ENCODE data around the gene FUZ. TPM values are rescaled to one million over a fixed set of nuclear protein-coding genes. Genes with fewer than 3 reads are reported as not detected.
A peak's percentile ranks its signal among the peaks of the same experiment; 100 is the strongest.

The FUZ gene
- total and polyA plus RNA-seq, 2 donors (not counting 1 experiment from before 2014, with no cell fraction given): 30.2 to 31.5 TPM

DNA sequence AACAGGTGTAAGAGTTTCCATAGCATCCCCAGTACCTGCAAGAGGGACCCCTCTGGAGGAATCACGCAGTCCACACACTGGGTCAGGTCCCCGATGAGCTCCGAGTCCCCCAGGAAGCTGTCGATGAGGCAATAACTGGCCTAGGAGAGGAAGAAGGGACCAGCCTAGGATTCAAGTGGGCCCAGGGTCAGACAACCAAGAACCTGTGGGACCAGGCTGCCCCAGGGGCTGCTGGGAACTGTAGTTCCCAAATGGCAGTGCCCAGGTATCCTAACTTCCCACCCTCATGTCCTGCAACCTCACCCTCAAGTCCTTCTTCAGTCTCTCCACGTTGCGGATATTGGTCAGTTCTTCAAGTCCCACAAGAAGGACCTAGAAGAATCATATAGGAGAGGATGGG, 1.8 kb downstream of the FUZ start:
- Histone ChIP-seq H3K9ac (ENCODE audit: low read length) (no peak overlapping the region), H3K27me3 (replicated peaks in 1 of 4; ENCODE audit: control extremely low read depth in 1 of 4, control insufficient read depth in 3 of 4, insufficient read depth in 4 of 4, low read length in 3 of 4) (no peaks in the 10 kb centered on the region), H4K20me1 (ENCODE audit: control insufficient read depth, insufficient read depth, low read length, poor library complexity, severe bottlenecking) (no peaks in the 10 kb centered on the region), H3K79me2 (ENCODE audit: control insufficient read depth, insufficient read depth, low read length) (peaks cover 3% of the 10 kb centered on the region), H3K36me3 (replicated peaks in 1 of 2; ENCODE audit: control extremely low read depth in 1 of 2, control insufficient read depth in 1 of 2, extremely low read depth in 1 of 2, insufficient read depth in 2 of 2, low read length in 1 of 2) (peaks cover 0 to under 1% of the 10 kb centered on the region in 2 experiments), H3K4me2 (replicated peaks; ENCODE audit: low read depth, low read length, poor library complexity, severe bottlenecking) (no peak overlapping the region), H2AFZ (ENCODE audit: insufficient read depth, low read depth, low read length, poor library complexity, severe bottlenecking) (no peak overlapping the region), H3K4me1 (ENCODE audit: control insufficient read depth in 2 of 2, insufficient read depth in 2 of 2, low read length in 2 of 2) (peaks cover 30 to 52% of the 10 kb centered on the region in 2 donors), H3K4me3 (ENCODE audit: control extremely low read depth in 1 of 5, extremely low read depth in 1 of 5, insufficient read depth in 1 of 5, low read depth in 2 of 5, low read length in 4 of 5) (no peak overlapping the region), H3K9me3 (ENCODE audit: control extremely low read depth in 1 of 3, control insufficient read depth in 2 of 3, insufficient read depth in 1 of 3, low read length in 2 of 3) (no peaks in the 10 kb centered on the region), H3K27ac (ENCODE audit: low read length in 2 of 2) (no peak overlapping the region)
- WGBS (ENCODE audit: insufficient coverage): 98% methylated on average over 4 of the region's 6 CpGs
- no peaks in the 10 kb centered on the region for H3K27me3 Mint-ChIP-seq
- no peak overlapping the region for H3K27ac Mint-ChIP-seq
- ChIA-PET CTCF (interaction anchor here (0.6 to 1.3 kb wide), 2 partner anchors 15 to 58 kb away, joined by 3 to 4 read pairs; no protein-coding TSS in a partner anchor), POLR2A (interaction anchor here (3.3 kb wide), 1 partner anchor 66 kb away, joined by 30 read pairs; the partner anchor contains the start of genes AKT1S1 and TBC1D17)
- peak overlapping the region; percentile 97 for H3K4me3 Mint-ChIP-seq
- ATAC-seq (ENCODE audit: low read depth) (no peak), DNase-seq (peak; percentile 32)
- peaks cover 53% of the 10 kb centered on the region for H3K4me1 Mint-ChIP-seq
- no peaks in the 10 kb centered on the region for H3K9me3 Mint-ChIP-seq (ENCODE audit: insufficient read depth)
- intact Hi-C loops (cut with micrococcal nuclease): no loop called here
- TF ChIP-seq, protein P1, sequence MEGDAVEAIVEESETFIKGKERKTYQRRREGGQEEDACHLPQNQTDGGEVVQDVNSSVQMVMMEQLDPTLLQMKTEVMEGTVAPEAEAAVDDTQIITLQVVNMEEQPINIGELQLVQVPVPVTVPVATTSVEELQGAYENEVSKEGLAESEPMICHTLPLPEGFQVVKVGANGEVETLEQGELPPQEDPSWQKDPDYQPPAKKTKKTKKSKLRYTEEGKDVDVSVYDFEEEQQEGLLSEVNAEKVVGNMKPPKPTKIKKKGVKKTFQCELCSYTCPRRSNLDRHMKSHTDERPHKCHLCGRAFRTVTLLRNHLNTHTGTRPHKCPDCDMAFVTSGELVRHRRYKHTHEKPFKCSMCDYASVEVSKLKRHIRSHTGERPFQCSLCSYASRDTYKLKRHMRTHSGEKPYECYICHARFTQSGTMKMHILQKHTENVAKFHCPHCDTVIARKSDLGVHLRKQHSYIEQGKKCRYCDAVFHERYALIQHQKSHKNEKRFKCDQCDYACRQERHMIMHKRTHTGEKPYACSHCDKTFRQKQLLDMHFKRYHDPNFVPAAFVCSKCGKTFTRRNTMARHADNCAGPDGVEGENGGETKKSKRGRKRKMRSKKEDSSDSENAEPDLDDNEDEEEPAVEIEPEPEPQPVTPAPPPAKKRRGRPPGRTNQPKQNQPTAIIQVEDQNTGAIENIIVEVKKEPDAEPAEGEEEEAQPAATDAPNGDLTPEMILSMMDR (IDR thresholded peaks at IDR 0.05): no peak
- no peak for TF ChIP-seq EZH2 (IDR thresholded peaks at IDR 0.05; ENCODE audit: borderline replicate concordance, insufficient read depth, low read depth, low read length, poor library complexity, severe bottlenecking)

DNA sequence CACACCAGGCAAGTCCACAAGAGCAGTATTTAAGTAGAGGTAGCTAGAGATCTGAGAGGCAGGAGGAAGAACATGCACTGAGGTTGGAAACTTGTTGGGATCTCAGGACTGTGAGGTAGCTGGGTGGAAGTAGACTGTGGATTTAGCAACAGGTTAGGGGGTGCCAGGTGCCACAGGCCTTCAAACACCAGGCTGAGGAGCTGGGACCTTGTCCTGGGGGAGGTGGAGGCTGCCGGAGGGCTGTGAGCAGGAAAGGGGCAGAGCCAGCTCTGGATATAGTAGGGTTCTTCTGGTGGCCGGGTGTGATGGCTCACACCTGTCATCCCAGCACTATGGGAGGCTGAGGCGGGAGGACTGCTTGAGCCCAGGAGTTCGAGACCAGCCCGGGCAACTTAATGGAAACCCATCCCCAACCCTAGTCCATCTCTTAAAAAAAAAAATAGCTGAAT, 3.1 kb downstream of the FUZ start:
- Histone ChIP-seq H3K36me3 (replicated peaks in 1 of 2; ENCODE audit: control extremely low read depth in 1 of 2, control insufficient read depth in 1 of 2, extremely low read depth in 1 of 2, insufficient read depth in 2 of 2, low read length in 1 of 2) (peaks cover 0 to 6% of the 10 kb centered on the region in 2 experiments), H3K27ac (ENCODE audit: low read length in 2 of 2) (peak overlapping the region; percentile 63 to 66), H3K4me3 (ENCODE audit: control extremely low read depth in 1 of 5, extremely low read depth in 1 of 5, insufficient read depth in 1 of 5, low read depth in 2 of 5, low read length in 4 of 5) (peak overlapping the region; percentile 39 to 87 (median 79)), H3K4me2 (replicated peaks; ENCODE audit: low read depth, low read length, poor library complexity, severe bottlenecking) (peak overlapping the region; percentile 80), H2AFZ (ENCODE audit: insufficient read depth, low read depth, low read length, poor library complexity, severe bottlenecking) (no peak overlapping the region), H4K20me1 (ENCODE audit: control insufficient read depth, insufficient read depth, low read length, poor library complexity, severe bottlenecking) (no peaks in the 10 kb centered on the region), H3K9ac (ENCODE audit: low read length) (peak overlapping the region; percentile 83), H3K79me2 (ENCODE audit: control insufficient read depth, insufficient read depth, low read length) (peaks cover 3% of the 10 kb centered on the region), H3K27me3 (replicated peaks in 1 of 4; ENCODE audit: control extremely low read depth in 1 of 4, control insufficient read depth in 3 of 4, insufficient read depth in 4 of 4, low read length in 3 of 4) (no peaks in the 10 kb centered on the region), H3K9me3 (ENCODE audit: control extremely low read depth in 1 of 3, control insufficient read depth in 2 of 3, insufficient read depth in 1 of 3, low read length in 2 of 3) (no peaks in the 10 kb centered on the region), H3K4me1 (ENCODE audit: control insufficient read depth in 2 of 2, insufficient read depth in 2 of 2, low read length in 2 of 2) (peaks cover 30 to 52% of the 10 kb centered on the region in 2 donors)
- intact Hi-C loops (cut with micrococcal nuclease): loop anchor here (5.0 kb wide), 1 partner anchor 683 kb away; no protein-coding TSS in a partner anchor
- Mint-ChIP-seq H3K4me1 (peaks cover 55% of the 10 kb centered on the region), H3K4me3 (peak overlapping the region; percentile 96), H3K27me3 (no peaks in the 10 kb centered on the region), H3K27ac (peak overlapping the region; percentile 84), H3K9me3 (ENCODE audit: insufficient read depth) (no peaks in the 10 kb centered on the region)
- no peak for DNase-seq
- no peak for ATAC-seq (ENCODE audit: low read depth)
- ChIA-PET POLR2A (interaction anchor here (0.6 to 1.0 kb wide), 5 partner anchors 25 to 534 kb away, joined by 3 to 10 read pairs (median 3); no protein-coding TSS in a partner anchor), CTCF (interaction anchor here (0.8 to 1.3 kb wide), 3 partner anchors 42 to 123 kb away, joined by 3 read pairs; no protein-coding TSS in a partner anchor)
- no CpG with 5 or more reads among the region's 5 CpGs for WGBS (ENCODE audit: insufficient coverage)
- TF ChIP-seq EZH2 (IDR thresholded peaks at IDR 0.05; ENCODE audit: borderline replicate concordance, insufficient read depth, low read depth, low read length, poor library complexity, severe bottlenecking): no peak
- TF ChIP-seq, protein P1 (IDR thresholded peaks at IDR 0.05): no peak
